ENCODE results near the gene RASD1.

The RASD1 gene, protein sequence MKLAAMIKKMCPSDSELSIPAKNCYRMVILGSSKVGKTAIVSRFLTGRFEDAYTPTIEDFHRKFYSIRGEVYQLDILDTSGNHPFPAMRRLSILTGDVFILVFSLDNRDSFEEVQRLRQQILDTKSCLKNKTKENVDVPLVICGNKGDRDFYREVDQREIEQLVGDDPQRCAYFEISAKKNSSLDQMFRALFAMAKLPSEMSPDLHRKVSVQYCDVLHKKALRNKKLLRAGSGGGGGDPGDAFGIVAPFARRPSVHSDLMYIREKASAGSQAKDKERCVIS

DNA sequence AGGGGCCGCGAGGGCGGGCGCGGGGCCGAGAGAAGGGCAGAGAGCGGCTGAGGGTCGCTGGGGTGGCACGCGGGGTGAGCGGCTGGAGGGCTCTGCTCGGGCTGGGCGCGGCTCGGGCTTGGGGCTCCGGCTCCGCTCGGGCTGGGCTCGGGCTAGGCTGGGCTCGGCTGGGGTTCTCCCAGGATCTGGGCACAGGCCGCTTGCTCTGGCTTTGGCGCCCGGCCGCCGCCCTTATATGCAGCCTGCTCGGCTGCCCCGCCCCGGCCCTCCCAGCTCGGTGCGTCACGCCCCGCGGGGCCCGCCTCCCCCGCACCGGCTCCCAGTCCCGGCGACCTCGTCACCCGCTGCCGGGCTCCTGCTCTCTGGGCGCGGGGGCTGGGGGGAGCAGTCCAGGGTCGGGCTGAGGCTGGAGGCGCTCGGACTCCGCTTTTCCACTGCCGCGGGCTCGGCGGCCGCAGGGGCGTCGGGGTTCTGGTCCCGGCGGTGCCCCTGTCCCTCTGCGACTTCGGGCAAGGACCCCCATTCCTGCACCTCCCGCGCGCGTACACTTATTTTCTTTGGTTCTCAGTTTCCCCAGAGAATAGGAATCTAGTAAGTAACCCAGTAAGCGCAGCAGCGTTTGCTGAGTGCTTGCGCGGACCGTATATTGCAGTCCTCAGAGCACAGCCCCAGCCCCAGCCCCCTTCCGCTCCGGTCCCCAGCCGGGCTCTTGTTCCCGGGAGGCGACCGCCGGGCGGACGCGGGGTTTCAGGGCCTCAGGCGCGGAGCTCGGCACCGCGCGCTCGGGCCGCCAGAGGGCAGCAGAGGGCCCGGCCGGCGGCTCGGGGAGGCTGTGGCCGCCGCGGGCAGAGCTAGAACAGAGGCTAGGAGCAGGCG, at the start of gene RASD1:
Gene RASD1, minus strand, starts transcription at position 207 of the 876 bp plus-strand sequence. CDS start 214 bp downstream, outside the sequence.
- peak; percentile 71 for DNase-seq (ENCODE audit: low read depth)
- TF ChIP-seq, protein P1, sequence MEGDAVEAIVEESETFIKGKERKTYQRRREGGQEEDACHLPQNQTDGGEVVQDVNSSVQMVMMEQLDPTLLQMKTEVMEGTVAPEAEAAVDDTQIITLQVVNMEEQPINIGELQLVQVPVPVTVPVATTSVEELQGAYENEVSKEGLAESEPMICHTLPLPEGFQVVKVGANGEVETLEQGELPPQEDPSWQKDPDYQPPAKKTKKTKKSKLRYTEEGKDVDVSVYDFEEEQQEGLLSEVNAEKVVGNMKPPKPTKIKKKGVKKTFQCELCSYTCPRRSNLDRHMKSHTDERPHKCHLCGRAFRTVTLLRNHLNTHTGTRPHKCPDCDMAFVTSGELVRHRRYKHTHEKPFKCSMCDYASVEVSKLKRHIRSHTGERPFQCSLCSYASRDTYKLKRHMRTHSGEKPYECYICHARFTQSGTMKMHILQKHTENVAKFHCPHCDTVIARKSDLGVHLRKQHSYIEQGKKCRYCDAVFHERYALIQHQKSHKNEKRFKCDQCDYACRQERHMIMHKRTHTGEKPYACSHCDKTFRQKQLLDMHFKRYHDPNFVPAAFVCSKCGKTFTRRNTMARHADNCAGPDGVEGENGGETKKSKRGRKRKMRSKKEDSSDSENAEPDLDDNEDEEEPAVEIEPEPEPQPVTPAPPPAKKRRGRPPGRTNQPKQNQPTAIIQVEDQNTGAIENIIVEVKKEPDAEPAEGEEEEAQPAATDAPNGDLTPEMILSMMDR (IDR thresholded peaks at IDR 0.05; ENCODE audit: insufficient read depth, low read depth, low read length, missing control alignments) = peak; percentile 82
- peak within 1 kb of the TSS; percentile 54 for H3K4me3 ChIP-seq (ENCODE audit: low read depth, low read length)

- TF ChIP-seq, protein P1 (IDR thresholded peaks at IDR 0.05; ENCODE audit: insufficient read depth, low read depth, low read length, missing control alignments) = no peak
- no peak overlapping the region for H3K4me3 ChIP-seq (ENCODE audit: low read depth, low read length)
- DNase-seq (ENCODE audit: low read depth) = no peak
Measured at GRCh38 chr17:17545984-17546383, 49.8 kb upstream of the RASD1 start.

DNA sequence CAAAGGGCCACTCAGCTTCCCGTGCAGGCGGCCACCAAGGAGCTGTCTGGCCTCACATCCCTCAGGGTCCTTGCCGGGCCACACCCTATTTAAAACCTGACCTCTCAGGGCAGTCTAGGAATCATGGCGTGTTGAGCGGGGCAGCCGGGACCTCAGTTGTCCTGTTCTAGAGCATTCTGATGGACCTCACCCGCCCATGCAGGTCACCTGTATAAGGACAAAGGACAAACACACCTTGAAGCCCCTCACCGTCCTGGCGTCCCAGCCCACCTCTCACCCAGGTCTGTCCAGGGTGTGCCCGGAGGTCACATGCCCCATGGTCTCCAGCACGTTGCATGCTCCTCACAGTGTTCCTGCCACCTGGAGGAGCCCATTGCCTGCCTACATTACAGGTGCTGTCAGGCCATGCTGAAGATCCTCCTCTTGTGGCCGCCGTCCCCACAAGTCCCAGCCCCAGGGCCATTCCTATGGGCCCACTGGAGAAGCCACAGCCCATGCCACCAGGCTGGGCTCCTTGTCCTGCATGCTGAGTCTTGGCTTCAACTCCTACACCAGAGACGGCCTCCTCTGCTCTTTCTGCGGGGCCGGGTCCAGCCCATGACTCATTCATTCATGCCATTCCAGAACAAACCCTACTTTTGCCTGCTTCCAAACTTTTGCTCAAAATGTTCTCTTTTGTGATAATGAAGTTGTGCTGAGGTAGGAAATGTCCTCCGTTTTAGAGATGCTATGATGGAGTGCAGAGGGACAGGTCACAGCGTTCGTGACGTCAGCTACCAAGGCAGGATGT, 49.0 kb upstream of the RASD1 start:
- no peak for DNase-seq (ENCODE audit: low read depth)
- no peak overlapping the region for H3K4me3 ChIP-seq (ENCODE audit: low read depth, low read length)
- TF ChIP-seq, protein P1 (IDR thresholded peaks at IDR 0.05; ENCODE audit: insufficient read depth, low read depth, low read length, missing control alignments) = no peak

GRCh38 chr17:17542906-17543635, 46.9 kb upstream of the RASD1 start:
- H3K4me3 ChIP-seq (ENCODE audit: low read depth, low read length) = no peak overlapping the region
- no peak for DNase-seq (ENCODE audit: low read depth)
- TF ChIP-seq, protein P1 (IDR thresholded peaks at IDR 0.05; ENCODE audit: insufficient read depth, low read depth, low read length, missing control alignments) = no peak

GRCh38 chr17:17541640-17542001, 45.4 kb upstream of the RASD1 start:
- H3K4me3 ChIP-seq (ENCODE audit: low read depth, low read length) = no peak overlapping the region
- TF ChIP-seq, protein P1 (IDR thresholded peaks at IDR 0.05; ENCODE audit: insufficient read depth, low read depth, low read length, missing control alignments) = no peak
- DNase-seq (ENCODE audit: low read depth) = no peak

All from GM12865 (cell line).